Eye (tissue), 1 donor: Measurements from ENCODE around the gene CORIN.

ENCODE experiments used
- DNase-seq: peaks from one replicate; pipeline ENCODE4 v3.0.0-alpha.2; 2015

CORIN gene

DNA sequence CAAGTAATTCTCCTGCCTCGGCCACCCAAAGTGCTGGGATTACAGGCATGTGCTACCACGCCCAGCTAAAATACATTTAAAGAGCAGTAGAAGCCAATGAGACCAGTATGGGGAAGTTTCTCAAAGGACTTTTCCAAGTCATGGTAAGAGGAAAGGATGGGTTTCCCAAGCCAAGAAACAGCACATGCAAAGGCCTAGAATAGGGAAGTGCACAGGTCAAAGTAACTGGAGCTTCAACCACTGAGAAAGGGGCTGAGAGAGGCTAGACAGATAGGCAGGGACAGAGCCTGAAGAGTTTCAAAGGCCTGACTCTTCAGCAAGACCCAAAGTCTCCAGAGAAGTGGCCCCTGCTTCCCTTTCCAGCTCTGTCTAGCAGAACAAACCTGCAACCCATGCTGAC is 162.1 kb downstream of the CORIN start:
- no peak for DNase-seq

DNA sequence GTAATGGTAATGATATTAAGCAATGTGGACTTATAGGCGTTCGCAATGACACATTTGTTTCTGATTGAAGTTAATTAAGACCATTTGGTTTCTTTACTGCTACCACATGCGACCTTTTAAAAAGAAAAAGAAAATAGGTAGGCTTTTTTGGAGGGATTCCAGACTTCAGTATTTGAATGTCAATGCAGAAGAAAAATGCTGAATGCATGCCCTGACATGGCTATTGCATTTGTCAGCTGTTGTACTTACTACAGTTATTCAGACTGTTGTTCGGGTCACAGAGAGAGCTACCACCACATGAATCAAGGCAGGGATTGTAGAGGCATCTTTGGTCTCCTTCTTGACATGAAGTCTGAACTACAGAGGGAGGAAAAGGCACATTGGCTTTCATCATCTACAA is 163.7 kb downstream of the CORIN start:
- no peak for DNase-seq

DNA sequence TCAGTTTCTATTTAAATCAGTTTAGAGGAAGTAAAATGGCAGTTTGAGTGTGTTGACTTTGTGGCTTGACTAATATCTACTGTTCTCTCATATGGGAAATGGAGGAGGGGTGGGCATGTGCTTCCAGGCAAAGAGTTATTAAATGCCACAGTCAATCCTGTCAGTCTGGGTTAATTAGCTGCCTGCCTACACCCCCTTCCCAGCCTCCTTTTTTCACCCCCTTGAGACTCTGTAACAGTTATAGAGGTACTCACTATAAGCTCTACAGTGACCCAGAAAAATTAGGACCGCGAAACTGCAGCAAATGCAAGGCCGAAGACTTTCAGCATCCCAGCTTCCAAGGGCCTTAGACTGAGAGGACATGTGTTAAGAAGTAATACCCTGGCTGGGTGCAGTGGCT is 165.2 kb downstream of the CORIN start:
- DNase-seq = peak; percentile 48

DNA sequence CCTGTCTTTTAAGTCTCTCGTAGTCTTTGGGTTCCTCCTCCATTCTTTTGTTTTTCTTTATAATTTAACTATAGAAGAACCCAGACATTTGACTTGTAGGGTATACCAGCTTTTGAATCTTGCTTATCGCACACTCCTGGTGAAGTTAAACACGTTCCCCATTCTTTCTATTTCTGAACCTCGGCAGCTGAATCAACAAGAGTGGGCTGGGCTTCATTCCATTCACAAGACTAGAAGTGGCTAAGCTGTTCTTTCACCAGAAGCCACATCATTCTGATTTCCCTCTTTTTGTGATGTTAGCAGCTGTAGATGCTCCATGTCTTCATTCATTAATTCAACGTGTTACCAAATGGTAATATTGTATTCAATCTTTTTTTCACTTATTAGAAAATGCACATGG is 167.9 kb downstream of the CORIN start:
- no peak for DNase-seq

DNA sequence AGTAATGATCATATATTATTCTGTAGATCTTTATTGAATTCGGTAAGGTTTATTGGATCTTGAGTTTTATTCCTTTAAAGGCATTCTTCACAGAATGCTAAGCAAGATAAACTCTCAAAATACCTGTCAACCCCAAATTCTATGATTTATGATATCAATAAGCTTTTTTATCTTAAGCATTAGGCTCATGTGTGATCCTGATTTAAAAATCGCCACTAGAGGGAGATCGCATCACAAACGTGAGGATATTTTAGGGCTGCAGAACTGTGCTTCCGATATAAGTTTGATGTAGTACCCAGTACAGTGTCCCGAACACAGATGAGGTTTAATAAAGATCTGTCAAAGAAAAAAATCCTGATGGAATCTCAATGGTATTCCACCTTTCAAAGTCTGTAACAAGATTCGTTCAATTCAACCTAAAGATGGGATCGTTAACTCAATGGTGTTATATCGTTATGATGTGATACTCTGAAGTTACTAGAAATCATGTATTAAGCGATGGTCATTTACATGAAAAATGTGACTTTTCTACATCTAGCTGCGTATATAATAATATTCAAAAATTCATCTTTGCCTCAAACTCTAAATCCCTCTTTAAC is 169.0 kb downstream of the CORIN start:
- DNase-seq = peak; percentile 83

DNA sequence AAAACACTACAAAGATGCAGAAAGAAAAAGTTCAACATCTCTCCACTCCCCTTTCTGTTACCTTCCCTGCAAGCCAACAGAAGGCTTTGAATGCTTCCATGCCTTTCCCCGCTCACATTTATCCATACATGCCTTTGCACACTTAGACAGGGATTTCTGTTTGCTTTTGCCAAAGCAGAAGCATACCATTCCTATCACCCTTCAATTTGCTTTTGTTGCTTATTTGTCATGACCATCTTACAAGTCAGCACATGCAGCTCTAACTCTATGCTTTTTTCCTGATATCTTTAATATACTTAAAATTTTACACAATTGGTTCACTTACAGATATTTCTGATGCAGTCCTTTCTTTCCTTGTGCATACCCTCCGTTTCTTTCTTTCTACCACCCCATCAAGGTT is 169.6 kb downstream of the CORIN start:
- DNase-seq = no peak

DNA sequence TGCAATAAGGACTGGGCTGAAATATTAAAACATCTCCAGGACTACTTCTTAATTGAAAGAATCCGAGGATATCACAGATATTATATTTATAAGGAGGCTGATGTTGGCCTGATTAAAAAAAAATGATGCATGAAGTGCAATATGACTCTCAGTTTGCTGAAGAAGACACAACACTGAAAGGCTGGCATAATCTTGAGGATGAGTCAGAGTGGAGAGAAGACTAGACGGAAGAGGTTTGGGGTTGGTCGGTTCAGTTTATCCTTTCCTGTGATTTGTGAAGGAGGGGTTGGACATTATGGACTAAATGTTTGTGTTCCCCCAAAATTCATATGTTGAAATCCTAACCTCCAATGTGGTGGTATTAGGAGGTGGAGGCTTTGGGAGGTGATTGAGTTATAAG is 170.3 kb downstream of the CORIN start:
- DNase-seq = no peak

DNA sequence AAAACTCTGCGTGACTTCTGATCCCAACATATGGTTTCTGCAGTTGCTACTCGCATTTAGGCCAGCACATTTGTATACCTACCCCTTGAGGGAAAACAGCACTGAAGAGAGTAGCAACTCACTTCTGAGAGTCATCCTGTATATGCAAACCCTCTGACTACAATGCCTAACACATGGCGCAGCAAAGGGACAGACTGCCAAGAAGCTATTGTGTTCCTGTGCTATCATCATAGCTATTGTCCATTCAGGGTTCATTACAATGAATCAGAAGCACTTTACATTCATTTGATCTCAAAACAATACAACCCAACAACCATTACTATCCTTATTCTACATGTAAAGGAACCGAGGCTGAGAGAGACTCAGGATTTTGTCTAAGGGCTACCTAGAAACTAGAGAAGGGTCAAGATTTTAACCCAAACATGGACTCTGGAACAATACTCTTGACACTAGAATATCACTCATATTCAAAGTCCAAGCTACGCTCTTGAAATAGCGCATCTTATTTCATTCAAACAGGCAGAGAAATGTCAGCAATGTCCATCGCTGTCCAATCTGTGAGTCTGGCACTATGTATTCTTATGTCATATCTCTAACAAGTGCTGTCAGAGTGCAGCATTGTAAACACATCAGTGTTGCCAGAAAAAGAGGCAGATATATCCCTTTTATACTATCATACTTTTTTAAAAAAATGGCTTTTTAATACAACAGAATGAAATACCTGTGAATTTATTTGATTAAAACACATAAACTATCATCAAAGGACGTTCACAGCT is 173.6 kb downstream of the CORIN start:
- no peak for DNase-seq

DNA sequence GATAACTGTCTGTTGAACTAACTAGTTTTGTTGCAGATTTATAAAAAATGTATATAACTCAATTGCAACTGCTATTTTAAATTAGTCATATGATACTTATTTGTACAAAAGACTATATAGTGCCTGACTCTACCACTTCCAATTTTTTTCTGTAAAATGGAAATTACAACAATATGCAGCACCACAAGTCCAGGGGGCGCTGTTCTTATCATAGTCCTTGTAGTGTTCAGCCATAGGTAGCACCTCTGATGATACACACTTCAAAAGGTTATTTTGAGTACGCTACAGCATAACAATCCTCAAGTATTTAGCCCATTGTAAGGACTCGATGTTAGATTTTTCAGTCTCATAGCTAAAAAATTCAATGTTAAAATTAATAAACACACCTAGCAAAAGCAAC is 174.9 kb downstream of the CORIN start:
- DNase-seq = no peak

DNA sequence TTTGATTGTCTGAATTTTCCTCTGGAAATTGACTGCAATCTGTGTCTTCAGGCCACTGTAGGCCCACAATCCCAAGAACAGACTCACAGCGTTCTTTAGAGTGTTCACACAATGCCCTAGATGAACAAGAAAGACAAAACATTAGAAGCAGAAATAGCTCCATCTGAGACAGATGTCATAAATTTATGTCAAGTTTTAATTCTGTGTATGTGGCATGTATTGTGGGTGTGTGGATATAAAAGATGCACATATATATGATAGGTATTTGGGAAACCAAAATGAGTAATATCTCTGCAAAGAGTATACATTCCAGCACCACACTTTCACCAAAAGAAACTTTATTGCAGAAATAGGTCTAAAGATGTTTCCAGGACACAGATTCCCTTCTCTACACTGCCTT is 176.1 kb downstream of the CORIN start:
- DNase-seq = no peak

DNA sequence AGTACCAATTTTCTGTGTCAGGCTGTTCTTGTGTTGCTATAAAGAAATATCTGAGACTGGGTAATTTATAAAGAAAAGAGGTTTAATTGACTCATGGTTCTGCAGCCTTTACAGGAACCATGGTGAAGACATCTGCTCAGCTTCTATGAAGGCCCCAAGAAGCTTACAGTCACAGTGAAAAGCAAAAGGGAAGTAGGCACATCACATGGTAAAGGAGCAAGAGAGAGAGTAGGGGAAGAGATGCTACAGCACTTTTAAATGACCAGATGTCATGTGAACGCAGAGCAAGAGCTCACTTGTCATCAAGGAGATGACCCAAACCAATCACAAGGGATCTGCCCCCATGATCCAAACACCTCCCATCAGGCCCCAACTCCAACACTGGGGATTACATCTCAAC is 178.5 kb downstream of the CORIN start:
- no peak for DNase-seq

DNA sequence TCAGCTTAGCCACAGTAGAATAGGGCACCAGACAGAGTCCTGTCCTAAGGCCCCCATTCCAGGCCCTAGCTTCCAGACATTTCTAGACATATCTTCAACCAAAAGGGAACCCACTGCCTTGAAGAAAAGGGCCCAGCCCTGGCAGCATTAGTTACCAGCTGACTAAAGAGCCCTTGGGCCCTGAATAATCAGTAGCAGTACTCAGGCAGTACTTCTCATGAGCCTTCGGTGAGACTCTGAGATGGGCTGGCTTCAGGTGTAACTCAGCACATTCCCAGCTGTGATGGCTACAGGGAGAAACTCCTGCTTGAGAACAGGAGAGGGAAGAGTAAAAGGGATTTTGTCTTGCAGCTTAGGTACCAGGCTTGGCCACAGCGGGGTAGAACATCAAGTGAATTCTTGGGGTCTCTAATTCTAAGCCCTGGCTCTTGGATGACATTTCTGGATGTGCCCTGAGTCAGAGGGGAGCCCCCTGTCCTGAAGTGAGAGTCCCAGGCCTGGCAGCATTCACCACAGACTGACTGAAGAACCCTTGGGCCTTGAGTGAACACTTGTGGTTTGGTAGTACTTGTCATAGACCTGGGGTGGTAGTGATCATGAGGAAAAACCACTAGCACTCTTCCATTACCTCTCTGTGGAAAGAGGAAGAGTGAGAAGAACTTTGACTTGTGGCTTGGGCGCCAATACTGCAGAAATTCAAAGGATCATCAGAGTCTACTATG is 182.7 kb downstream of the CORIN start:
- no peak for DNase-seq

DNA sequence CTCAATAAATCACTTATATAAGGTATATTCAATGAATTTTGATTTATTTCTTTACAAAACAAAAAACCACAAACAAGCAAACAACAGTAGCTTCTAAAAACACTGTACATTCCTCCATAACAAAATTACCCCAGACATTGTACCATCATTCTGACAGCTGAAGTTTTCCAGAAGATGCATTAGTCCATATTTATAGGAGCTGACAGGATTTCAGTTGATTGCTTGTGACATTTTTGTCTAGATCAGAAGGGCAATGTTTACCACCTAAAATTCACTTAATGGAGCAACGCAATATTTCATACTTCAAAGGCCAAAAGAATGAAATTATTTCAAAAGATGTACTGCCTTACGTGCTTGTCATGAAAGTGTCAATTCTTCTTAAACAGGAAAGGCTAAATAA is 185.8 kb downstream of the CORIN start:
- DNase-seq = peak; percentile 19

DNA sequence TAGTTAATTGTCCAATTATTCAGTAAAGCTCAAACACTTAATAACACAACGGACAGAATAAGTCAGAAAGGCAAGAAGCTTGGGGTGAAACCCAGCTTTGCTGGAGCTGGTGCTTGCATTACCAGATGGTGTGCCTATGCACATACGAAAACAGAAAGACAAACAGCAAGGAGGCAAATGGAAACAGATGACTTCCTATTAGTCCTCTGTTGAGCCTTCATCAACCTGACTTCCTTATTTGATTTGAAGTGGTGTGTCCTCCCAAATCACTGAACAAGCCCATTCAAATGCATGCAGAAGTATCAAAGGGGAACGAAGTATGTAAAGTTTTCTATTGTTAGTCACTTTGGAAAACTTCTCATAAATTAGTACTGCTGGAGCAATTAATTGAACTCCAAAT is 186.6 kb downstream of the CORIN start:
- DNase-seq = no peak

DNA sequence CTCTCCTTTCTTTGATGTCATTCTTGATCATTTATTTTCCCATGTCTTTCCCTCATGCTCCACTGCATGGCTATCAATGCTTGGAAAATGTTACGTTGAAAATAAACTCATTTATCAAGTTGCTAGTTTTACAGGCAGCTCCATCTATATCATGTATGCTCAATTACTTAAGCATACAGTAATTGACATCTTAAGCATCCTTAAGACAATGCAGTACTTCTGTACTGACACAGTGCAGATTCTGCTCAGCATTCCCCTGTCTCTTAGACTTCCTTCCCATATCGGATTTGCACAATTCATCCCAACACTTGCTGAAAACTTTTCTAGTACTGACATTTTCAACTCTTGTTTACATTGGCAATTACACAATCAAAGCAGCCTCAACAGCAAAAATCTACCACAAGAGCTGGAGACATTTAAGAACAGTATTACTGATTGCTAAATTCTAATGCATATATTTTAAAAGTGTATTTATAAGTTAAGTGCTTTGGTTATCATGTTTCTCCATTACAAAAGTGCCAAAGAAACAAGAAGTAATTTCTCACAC is 187.2 kb downstream of the CORIN start:
- DNase-seq = peak; percentile 10

DNA sequence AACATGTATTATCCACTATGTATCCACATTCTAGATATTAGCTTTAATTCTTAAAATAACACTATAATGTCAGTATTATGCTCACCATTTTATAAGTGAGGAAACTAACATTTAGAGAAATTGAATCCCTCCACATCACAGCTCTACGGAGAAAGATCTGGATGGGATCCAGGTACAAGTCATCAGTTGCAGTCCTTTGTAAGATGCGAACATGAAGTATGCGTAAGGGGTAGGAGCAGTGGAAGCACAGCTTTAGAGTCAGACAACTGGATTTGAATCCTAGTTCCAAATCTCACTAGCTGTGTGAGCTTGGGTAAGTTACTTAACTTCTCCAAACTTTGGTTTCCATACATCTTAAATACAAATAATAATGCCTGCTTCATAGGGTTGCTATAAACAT is 190.3 kb downstream of the CORIN start:
- no peak for DNase-seq

DNA sequence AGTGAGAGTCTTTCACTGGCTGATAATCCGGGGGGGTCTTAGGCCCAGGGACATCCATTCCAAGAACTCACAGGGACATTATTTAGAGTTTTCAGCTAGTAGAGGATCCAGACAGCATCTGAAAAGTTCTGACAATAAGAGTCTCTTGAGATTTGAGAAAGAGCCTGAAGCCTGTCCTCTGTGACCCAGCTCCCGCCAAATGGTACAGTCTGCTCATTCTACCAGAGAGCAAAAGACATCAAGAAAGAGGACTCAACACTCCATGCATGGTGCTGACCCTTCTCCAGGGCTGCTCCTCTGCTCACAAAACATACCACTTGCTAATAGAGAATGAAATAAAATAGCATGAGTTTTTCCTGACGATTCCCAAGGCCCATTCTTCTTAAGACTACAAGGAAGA is 190.8 kb downstream of the CORIN start:
- DNase-seq = no peak

DNA sequence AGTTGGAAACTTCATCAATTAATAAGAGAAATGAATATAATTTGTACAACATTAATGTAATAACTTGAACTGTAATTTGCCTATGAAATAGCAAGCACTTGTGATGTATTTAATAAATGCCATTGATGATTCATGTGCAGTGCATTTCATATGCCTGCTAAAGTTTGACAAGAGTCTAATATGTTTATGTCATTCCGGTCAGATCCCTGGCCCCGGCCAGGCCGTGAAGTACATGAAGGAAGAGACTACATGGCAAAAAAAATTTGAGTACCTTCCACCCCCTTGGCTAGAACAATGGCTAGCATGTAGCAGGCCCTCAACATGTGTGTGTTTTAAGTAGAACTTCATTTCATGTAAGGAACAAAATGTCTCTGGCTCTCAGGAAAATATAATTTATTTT is 191.5 kb downstream of the CORIN start:
- DNase-seq = no peak

DNA sequence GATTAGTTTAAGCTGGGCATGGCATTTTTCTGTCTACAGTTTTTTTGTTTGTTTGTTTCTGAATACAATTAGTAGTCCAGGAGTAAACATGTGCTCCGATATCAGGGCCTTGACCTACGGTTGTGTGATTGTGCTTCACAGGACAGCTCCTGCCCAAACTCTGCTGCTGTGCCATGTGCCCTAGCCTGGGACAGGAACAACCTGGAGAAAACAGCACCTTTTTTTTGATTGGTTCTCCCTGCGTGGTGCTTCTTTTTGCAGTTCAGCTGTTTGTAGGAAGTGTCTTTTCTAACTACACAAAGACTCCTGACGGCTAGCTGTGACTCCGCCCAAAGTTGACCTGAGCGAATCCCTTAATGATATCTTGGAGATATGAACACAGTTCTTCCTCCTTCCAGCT is 194.0 kb downstream of the CORIN start:
- DNase-seq = no peak

DNA sequence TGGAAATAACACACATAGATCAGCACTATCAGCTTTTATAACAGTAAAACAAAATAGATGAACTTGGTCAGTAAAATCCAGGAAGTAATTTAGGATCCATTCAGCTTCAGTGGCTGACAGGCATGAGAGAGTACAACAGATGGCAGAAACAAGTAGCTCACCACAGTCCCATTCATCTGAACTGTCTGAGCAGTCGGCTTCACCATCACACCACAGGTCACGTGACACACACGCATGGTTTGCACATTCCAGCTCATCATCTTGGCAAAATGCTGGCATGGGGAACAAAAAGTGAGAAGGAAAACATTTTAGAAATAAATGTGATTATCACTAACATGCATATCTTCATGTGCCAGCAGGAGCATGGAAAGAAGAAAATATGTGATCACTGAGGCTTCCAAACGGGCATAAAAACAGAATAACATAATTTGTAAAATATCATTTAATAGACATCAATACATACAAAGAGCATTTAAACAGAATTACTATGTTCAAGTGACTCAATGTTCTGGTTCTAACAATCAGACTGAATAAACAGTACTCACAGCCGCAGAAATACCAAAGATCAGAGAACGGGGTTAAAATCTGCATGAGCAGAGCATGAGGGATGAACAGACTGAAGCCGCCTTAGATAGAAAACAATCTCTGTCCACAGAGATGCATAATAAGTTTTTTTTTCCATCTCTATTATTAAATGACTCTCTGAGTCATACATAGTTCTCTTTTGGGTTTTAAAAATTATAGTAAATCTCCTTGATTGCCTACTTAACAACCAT is 194.7 kb downstream of the CORIN start:
- peak; percentile 82 for DNase-seq

DNA sequence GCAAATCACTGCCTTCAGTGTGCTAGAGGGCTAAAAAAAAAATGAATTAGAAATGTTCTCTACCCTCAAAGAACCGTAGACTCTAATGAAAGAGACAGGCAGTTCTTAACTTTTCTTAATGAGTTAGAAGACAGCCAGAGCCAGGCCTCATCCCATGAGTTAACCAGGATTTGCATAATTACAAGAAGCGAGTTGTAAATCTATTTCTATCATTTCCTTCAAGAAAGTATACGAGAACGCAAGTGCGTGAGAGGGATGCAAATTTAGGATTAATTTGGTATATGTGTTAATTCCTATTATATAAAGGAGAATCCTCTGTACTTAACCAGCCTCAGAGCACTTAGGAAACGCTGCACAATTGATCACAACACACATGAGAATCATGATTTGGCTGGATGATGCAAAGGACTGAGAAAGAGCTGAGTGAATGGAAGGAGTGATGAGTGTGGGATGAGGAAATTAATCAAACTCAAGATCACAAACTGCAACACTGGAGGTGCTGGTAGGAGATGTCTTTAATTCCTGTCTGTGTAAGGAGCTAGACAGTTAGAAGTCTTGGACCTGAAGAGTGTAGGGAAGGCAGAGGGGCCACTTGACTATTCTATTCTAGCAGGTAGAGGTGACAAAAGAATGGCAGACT is 195.6 kb downstream of the CORIN start:
- peak; percentile 13 for DNase-seq

DNA sequence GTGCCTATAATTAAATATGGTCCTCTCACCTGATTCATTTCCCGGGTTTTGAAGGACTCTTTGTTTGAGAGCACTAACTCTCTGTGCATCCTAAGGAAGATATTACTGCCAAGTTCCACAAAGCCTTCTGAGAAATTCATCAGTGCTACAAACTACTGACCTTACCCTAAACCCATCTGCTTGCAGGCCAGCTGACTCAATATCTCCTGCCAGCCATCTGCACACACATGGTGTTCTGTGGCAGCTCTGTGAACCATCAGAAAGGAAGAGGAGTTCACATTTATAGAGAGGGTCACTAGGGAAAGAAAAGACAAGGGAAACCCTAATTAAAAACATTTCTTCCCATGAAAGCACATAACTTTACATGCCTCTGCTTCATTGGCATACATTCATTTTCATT is 196.1 kb downstream of the CORIN start:
- peak; percentile 45 for DNase-seq

DNA sequence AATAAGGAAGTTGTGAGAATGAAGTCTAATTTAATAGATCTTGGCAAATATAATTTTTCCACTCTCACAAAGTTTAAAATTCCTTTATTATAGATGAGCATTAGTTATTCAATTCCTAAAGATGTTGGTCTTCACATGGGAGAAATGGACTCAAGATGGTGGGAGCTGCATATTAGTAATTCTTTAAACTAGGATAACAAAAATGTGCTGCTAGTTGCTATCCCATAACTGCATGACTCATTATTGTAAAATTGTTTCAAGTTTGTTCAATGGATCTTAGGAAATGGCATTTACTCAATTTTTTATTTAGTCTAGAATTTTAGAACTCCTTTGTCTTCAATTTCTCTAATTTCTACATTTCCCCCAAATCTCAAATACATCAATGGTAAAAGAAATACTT is 197.0 kb downstream of the CORIN start:
- DNase-seq = no peak
